Kidney glomerular epithelial cell (primary cell): Measurements from ENCODE around the gene UBE2Q2.
"Not testable (repeated sequence)": the region's sequence is repeated elsewhere in the genome, so short reads cannot be mapped to it uniquely, and the experiment has no call there.

Experiments used
- DNase-seq: peaks from one replicate; lab custom pipeline; 2025; lab: John Stamatoyannopoulos, UW

Gene UBE2Q2

DNA sequence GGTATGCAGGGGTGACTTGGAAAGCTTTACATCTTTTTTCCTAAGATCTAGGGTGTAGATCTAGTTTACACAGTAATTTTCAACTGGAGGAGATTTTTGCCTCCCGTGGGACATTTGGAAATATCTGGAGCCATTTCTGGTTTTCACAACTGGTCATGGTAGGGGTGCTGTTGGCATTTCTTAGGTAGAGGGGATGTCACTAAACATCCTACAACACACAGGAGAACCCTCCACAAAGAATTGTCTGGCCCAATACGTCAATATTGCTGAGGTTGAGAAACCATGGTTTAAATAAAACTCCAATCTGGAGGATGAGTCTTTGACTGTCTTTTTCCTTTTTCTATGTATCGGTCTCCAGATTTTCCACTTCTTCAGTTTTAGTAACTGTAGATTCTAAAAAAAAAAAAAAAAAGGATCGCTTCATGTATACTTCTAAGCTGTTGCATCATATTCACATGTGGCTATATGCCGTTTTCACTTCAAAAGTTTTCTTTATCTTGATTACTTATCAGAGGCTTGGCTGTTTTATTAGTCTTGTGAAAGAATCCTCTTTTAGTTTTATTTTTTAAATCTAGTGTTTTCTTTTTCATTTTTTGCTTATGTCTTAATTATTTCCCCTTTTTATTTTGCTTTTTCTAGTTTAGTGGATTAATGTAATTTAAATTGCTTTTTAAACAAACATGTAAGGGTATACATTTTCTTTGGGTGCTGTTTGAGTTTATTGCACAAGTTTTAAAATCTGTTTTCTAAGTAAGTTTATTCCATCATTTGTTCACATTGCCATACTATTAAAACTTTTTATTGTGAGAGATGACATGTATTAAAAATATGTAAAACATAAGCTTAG is 21.2 kb downstream of the UBE2Q2 start:
- DNase-seq, result no peak

DNA sequence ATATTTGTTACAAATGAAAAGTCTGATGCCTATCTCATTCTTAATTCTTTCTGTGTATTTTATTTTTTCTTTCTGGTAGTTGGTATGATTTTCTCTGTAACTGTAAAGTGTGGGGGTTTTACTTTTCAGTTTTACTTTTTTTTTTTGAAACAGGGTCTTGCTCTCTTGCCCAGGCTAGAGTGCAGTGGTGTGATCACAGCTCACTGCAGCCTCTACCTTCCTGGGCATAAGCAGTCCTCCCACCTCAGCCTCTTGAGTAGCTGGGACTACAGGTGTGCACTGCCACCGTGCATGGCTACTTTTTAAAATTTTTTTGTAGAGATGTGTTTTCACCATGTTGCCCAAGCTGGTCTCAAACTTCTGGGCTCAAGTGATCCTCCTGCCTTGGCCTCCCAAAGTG is 22.8 kb downstream of the UBE2Q2 start:
- not testable (repeated sequence) for DNase-seq

DNA sequence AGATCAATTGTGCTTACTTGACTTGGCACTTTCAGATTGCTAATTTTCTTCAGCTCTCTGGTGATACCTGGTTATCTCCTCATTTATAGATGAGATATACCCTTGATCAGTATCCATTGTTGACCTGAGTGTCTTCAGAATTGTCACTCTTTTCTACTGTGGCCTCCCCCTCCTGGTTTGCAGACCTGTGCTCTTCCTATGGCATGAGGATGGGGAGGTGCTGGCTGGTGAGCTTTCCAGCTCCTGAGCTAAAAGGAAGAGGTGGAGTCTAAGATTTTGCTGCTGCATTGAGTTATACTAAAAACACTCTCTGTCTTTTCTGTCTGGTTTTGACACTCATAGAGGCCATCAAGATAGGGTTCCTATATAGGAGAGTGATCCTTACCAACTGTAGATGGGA is 23.7 kb downstream of the UBE2Q2 start:
- no peak for DNase-seq

DNA sequence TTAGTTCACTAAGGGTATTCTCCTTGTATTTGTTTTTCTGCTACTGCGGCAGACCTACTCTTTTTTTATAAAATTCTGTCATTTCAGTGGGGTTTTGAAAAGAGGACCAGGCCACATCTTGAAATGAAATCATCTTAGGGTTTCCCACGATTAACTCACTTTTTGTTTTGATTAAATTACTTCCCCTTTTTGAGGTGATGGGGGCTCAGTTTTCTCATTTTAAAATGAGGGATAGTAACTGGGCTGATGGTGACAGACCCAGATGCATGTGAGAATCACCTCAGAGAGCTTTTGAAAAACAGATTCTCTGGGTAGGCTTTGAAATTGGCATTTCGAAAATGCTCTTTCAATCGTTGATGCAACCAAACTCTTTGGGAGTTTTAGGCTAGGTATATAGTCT is 24.2 kb downstream of the UBE2Q2 start:
- DNase-seq, result no peak

DNA sequence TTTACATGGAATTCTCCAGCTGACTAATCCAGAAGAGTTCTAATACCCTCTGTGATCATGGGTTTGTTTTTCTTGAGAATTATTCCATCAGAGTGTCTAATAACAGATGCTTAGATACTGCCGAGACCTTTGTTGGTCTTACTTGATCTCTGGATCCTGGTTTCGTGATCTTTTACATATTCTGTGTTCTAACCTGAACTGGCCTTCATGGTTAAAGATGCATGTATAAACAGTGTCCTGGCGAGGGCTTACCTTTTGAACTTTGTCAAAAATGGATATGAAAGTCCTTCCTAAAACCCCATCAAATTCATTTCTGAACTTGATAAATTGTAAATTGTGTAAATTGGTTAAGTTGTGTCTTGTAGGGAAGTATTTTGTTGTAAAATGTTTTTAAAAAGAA is 24.8 kb downstream of the UBE2Q2 start:
- DNase-seq, result no peak

DNA sequence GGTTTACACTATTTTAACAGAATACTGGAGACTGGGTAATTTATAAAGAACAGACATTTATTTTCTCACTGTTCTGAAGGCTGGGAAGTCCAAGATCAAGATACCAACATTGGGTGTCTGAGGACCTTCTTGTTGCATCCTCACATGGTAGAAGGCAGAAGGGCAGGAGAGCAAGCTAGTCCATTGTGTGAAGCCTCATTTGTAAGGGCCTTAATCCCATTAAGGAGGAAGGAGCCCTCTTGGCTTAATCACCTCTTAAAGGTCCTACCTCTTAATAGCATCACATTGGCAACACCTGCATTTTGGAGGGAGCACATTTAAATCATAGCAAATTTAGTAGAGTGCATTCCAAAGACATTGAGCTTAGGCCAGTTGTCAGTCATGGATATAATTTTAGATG is 26.2 kb downstream of the UBE2Q2 start:
- DNase-seq, result no peak

DNA sequence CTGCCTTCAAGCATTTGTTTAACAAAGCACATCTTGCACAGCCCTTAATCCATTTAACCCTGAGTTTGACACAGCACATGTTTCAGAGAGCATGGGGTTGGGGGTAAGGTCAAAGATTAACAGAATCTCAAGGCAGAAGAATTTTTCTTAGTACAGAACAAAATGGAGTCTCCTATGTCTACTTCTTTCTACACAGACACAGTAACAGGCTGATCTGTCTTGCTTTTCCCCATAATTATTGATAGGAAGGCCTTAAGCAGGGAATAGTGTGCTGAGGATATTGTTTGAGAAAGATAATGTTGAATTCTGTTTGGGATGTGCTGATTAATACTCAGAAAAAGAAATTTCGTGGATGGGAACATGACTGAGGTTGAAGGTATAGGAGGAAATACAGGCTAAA is 28.3 kb downstream of the UBE2Q2 start:
- not testable (repeated sequence) for DNase-seq

DNA sequence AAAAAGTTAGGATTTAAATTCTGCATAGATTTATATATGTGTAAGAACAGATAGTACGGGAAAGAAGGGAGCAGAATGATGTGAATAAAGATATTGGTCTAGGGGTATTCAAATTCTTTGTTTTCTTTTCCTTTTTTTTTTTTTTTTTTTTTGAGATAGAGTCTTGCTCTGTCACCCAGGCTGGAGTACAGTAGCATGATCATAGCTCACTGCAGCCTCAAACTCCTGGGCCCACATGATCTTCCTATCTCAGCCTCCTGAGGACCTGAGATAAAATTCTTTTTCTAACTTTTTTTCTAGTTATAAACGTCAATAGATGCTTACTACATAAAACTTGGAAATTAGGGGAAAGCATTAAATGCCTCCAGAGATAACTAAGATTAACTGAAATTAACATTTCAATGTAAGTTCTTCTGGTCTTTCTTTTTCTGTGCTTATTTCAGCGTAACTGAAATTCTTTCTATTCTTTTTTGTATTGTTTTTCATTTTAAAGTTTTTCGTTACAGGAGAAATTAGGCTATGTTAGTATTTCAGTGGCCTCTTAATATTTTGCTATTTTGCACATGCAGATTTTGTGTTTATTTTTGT is 29.2 kb downstream of the UBE2Q2 start:
- DNase-seq, result no peak

DNA sequence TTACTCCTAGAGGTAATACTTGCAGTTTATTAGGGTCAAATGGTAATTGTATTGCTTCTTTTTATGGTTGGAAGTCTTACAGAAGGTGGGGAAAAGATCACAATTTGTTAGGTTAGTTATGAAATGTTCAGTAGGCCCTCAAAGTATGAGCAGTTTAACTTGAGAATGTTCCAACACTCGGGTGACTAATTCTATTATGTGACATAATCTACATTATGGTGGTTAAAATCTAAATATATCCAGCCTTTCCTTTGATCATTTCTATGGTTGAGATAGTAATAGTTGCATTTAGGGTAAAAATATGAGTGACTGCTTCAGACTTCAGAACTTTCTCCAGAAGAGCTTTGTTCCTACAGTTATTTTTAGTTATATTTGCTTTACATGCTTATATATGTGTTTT is 40.8 kb downstream of the UBE2Q2 start:
- no peak for DNase-seq

DNA sequence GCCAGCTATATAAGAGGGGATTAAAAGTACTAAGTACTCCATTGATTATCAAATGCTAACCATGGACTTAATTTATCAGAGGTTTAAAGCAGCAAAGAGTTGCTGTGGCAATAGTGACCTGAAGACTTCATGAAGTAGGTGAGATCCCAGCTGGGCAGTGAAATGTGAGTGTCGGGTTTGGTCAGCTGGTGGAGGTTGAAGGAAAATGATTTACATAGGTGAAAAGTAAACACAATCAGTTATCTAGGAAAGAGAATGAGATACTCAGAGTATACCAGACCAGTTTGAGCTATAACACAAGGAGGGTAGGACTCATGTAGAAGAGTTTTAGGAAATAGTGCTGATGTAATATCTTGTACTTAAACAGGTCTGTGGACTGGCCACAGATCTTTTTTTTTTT is 43.9 kb downstream of the UBE2Q2 start:
- no peak for DNase-seq

DNA sequence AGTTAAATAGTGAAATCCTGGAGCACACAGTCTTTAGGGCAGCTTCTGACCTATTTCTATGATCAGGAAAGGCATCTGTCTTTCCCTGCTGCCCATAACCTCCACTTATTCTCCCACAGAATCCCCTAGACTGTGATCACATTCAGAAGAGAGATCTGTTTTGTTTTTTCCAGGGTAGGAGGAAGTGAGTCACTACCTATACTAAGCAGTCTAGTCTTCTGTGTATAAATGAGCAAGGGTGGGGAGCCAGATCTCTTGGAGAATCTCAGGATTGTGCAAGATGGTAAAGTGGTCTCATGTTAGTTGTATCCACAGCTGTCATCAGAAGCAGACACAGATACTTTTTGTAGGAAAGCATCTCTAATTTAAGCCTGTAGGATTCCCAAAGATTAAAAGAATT is 48.6 kb downstream of the UBE2Q2 start:
- peak; percentile 54 for DNase-seq

DNA sequence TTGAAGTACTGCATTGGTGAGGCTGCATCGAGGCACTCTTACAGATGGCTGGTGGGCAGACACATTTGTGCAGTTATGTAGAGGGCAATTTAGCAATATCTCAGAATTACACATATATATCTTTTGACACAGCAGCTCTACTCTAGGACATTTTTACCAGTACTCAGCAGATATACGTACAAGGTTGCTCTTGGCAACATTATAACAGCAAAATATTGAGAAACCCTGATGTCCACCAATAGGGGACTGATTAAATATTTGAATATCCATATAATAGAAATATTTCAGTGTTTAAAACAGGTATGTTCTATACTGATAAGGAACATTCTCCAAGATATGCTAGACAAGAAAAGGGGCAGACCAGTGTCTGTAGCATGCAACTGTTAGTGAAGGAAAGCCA is 52.5 kb downstream of the UBE2Q2 start:
- no peak for DNase-seq

DNA sequence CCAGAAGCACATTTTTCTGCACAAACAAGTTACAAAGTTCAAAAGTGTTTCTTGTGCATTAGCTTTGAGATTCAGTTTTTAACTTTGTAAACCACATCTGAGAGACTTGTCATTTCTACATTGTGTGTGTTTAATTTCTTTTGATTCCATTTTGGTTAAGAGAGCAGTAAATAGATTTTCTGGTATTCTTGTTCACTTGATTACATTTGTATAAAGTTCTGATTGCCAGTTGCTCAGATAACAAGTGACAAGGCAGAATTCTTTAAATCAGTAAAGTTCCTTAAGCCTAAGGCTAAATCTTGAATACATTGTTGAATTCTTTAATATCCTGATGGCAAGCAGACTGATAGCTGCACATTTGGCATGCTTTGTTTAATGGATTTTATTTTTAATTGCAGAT is 57.3 kb downstream of the UBE2Q2 start:
- no peak for DNase-seq

DNA sequence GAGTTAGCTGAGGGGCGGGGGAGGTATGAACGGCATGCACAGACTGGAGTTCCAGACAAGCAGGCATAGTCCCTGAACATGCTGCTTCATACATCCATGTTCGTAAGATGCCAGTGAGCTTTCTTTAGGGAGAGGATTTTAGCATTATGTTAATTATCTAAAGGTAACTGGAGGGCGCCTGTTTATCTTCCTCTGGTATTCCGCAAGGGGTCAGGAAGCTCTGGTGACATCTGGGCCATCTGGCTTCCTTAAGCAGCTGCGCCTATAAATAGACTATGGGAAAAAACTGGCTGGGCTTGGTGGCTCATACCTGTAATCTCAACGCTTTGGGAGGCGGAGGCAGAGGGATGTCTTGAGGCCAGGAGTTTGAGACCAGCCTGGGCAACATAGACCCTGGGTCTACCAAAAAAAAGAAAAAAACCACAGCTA is 58.9 kb downstream of the UBE2Q2 start:
- DNase-seq, result no peak

DNA sequence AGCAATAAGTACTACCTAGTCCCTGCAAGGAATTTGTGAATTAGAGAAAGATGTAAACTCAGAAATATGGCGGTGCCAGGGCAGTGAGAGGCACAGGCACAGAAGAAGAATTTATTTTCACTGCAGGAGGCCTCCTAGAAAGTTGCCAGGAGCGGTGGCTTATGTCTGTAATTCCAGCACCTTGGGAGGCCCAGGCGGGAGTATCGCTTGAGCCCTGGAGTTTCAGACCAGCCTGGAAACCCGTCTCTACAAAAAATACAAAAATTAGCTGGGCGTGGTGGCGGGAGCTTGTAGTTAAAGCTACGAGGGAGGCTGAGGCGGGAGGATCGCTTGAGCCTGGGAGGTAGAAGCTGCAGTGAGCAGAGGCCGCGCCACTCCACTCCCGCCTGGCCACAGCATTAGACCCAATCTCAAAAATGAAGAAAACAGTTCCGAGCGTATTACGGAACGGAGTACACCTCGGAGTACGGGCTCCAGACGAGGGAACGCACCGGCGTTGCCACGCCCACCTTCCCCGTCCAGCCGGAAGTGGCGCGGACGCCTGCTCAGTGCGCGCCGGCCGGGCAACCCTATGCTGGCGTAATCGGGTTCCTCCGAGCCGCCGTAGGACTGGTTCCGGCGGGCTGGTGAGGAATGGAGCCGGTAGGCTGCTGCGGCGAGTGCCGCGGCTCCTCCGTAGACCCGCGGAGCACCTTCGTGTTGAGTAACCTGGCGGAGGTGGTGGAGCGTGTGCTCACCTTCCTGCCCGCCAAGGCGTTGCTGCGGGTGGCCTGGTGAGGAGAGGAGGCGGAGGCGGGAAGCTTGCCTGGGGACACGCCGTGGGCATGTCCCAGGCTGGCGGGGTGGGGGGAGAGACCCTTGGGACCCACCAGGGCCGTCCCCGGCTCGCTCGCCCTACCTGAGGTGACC is 60.3 kb downstream of the UBE2Q2 start, which contains the start of gene FBXO22:
FBXO22 (plus strand) TSS at position 548 of the 909 bp plus-strand sequence; CDS start at position 634, 86 bp downstream.
- peak; percentile 77 for DNase-seq

DNA sequence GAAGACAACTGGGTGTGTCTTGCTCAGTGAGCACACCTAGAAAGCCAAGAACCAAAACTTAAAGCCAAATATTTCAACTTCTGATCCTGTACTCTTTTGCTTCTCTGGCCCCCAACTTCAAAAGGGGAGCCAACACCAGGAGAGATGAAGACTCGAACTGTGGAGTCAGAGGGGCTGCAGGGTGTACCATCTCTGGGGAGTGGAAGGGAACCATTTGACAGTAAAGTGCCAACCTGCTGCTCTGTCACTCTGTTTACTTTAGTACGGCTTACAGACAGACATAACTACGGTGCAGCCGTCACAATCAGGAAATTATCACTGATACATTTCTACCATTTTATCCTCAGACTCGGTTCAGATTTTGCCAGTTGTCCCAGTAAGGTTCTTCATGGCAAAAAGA is 62.0 kb downstream of the UBE2Q2 start:
- DNase-seq, result no peak

DNA sequence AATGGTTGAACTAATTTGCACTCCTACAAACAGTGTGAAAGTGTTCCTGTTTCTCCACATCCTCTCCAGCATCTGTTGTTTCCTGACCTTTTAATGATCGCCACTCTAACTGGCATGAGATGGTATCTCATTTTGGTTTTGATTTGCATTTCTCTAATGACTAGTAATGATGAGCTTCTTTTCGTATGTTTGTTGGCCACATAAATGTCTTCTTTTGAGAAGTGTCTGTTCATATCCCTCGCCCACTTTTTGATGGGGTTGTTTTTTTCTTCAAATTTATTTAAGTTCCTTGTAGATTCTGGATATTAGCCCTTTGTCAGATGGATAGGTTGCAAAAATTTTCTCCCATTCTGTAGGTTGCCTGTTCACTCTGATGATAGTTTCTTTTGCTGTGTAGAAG is 67.1 kb downstream of the UBE2Q2 start:
- DNase-seq, result not testable (repeated sequence)

DNA sequence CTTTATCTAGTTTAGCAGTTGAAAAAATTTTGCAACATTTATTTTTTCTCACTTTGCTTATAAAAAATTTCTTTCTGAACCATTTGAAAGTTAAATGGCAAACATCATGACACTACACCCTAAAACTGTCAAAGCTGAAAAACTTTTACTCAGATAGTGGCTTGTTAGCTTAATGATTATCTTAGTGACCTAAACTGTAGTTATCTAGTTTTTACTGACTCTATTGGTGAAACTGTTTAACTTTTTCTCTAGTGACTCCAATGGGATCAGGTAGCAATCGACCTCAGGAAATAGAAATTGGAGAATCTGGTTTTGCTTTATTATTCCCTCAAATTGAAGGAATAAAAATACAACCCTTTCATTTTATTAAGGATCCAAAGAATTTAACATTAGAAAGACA is 73.7 kb downstream of the UBE2Q2 start:
- DNase-seq, result no peak

DNA sequence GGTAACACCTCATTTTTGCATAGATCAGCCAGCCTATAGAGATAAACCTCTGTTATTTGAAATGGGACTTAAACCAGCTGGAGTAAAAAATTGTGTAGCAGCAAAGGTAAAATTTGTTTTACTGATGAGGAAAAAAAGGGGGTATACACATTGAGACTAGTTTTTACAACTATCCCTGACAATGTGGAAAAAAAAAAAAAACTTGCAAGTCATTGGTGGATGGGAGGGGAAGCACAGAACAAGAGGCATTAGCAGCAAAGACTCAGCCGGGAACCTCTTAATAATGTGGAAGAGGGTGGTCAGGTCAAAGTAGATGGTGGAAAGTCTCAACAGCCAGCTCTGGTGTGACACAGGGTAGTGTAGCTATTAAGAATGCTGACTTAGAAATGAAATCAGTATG is 74.9 kb downstream of the UBE2Q2 start:
- no peak for DNase-seq

DNA sequence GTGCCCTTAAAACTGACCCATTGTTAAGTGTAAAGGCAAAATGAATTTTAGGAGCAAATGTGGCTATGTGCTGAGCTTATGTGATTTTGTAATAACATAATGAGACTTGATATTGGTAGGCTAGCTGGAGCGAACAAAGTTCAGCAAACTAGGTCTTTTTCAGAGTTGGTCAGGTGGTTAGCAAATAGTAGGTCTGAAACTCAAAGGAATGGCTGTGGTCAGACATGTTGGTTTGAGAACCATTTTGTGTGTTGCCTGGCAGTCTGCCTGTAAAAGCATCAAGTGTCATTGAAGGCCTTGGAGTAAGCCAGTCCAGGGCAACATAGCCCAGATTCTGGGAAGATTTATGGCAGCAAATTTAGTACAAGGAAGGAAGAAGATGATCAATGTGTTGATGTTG is 76.8 kb downstream of the UBE2Q2 start:
- DNase-seq, result no peak

DNA sequence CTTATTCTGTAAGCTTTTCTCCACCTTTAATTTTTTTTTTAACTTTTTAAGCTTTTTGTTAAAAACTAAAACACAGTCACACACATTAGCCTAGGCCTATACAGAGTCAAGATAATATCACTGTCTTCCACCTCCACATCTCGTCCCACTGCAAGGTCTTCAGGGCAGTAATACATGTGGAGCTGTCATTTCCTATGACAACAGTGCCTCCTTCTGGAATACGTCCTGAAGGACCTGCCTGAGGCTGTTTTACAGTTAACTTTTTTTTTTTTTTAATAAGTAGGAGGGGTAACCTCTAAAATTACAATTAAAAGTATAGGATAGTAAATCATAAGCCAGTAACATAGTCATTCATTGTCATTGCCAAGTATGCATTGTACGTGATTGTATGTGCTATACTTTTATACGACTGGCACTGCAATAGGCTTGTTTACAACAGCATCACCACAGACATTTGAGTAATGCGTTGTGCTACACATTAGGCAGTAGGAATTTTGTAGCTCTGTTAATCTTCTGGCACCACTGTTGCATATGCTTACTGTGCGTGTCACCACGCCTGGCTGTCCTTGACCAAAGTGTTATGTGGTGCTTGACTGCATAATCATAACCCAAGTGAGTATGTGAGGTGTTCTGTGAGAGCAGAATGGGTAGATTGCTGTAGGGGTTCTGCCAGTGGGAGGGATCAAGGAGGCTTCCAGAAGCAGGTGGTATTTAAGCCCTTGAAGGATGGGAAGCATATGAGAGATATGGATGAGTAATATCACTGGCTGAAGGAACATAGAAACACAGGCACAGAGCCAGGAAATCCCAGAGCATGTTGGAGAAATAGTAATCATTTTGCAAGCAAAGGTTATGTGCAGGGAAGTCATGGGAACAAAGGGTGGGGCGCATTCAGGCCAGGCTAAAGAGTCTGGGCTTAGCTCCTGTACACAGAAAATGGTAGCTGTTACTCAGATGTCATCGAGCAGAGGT is 78.8 kb downstream of the UBE2Q2 start:
- DNase-seq, result peak; percentile 44
